GM12892 (cell line): ENCODE data around the gene OR6C70.
"Not testable (repeated sequence)": the region's sequence is repeated elsewhere in the genome, so short reads cannot be mapped to it uniquely, and the experiment has no call there.

Source experiments
- DNase-seq: peaks from one replicate; pipeline ENCODE4 v3.0.0; 2011; ENCODE audit not compliant: insufficient read length
- FAIRE-seq: peaks from 2 replicates; lab custom pipeline; 2011; peaks lifted over from hg19 to GRCh38; lab: Jason Lieb, UNC
- POLR2A ChIP-seq: IDR thresholded peaks from 2 replicates; pipeline ENCODE4 v1.6.1; 2011; ENCODE audit warnings: low read depth, low read length, control low read depth
- POLR2AphosphoS5 ChIP-seq: IDR thresholded peaks from 2 replicates; pipeline ENCODE4 v1.6.1; 2011; ENCODE audit warnings: low read depth, low read length, control low read depth
- TAF1 ChIP-seq: IDR thresholded peaks from 2 replicates; pipeline ENCODE4 v1.6.1; 2011; ENCODE audit warnings: low read depth, mild to moderate bottlenecking, control low read depth, low read length, borderline replicate concordance

The OR6C70 gene

DNA sequence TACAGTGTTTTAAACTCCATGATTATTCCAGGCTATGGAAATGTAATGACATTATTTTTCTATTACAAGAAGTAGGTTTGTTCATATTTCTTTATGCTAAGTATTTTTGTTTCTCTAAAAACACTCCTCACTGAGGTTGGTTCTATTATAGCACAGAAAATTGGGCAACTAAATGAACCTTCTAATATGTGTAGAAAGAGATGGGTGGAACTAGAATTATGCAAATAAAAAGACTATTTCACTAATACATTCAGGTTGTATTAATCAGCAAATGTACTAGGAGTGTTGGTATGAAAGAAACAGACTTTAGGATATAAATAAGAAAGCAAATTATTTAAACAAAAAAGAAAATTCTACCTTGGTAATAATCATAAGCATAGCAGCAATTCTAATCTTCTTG is 21.1 kb downstream of the OR6C70 start:
- FAIRE-seq (no peak), DNase-seq (no peak)
- TF ChIP-seq POLR2AphosphoS5 (no peak), POLR2A (no peak), TAF1 (no peak)

DNA sequence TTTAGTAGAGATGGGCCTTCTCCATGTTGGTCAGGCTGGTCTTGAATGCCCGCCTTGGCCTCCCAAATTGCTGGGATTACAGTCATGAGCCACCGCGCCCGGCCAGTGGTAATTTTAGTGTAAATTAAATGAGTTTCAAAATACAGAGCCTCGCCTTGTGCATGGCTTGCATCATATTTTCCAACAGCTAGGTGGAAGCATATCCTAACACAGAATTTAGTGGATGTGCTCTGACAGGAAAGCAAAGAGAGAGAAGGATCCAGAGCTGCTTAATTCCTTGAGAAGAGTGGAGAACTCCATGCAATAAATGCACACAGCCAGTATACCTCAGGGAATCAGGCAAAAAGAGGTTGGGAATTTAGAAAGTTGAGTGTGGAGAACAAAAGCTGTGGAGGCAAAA is 23.6 kb downstream of the OR6C70 start:
- no peak for TF ChIP-seq POLR2A
- no peak for TF ChIP-seq TAF1
- TF ChIP-seq POLR2AphosphoS5 = no peak
- no peak for FAIRE-seq
- DNase-seq = no peak

DNA sequence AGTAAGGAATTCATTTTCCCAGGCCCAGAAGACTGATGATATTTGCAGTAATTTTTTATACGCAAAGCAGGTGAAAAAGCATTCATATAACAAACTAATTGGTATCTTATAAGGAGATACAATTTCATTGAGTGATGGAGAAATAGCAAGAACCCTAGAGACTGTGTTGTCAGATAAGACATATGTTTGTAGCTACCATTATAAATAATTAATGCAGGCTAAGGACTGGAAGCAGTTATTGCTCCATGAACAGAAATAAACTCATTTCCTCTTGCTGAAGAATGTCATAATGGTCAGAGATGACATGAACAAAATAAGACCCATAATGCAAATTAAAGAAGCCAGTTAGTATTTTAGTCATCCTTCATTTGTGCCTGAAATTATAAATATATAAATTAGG is 24.6 kb downstream of the OR6C70 start:
- TF ChIP-seq TAF1 (no peak), POLR2AphosphoS5 (no peak), POLR2A (no peak)
- no peak for FAIRE-seq
- DNase-seq = no peak

DNA sequence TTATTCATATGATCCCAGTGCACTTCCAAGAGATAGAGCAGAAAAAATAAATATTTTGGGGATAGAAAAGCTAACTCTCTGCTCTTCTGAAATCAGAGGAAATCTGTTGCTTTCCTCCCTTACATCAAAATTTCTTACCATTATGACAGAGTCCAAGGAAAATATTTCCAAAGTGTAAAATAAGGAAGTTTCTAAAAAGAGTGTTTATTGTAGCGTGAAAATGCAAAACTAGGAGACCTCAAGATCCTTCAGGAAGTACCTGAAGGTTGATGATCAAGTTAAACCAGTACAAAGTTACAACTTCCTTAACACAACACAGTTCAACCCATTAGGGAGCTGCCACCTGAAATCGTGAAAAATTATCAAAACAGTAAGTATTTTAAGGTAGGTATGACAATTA is 26.2 kb downstream of the OR6C70 start, which contains the start of gene OR6C2:
Gene OR6C2 (plus strand): TSS at position 301 of the 400 bp plus-strand sequence. CDS start 8,138 bp downstream, outside the sequence.
- DNase-seq (no peak), FAIRE-seq (no peak)
- TF ChIP-seq POLR2A (no peak), POLR2AphosphoS5 (no peak), TAF1 (no peak)

DNA sequence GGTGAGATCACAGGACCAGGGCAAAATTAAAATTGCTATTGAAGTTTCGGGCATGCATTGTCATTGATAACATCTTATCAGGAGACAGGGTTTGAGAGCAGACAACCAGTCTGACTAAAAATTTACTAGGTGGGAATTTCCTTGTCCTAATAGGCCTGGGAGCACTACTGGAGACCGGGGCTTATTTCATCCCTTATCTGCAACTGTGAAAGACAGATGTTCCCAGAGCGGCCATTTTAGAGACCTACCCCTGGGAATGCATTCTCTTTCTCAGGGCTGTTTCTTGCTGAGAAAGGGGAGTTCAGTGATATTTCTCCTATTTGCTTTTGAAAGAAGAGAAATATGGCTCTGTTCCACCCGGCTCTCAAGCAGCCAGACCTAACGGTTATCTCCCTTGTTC is 28.7 kb downstream of the OR6C70 start:
- FAIRE-seq, DNase-seq: not testable (repeated sequence)

DNA sequence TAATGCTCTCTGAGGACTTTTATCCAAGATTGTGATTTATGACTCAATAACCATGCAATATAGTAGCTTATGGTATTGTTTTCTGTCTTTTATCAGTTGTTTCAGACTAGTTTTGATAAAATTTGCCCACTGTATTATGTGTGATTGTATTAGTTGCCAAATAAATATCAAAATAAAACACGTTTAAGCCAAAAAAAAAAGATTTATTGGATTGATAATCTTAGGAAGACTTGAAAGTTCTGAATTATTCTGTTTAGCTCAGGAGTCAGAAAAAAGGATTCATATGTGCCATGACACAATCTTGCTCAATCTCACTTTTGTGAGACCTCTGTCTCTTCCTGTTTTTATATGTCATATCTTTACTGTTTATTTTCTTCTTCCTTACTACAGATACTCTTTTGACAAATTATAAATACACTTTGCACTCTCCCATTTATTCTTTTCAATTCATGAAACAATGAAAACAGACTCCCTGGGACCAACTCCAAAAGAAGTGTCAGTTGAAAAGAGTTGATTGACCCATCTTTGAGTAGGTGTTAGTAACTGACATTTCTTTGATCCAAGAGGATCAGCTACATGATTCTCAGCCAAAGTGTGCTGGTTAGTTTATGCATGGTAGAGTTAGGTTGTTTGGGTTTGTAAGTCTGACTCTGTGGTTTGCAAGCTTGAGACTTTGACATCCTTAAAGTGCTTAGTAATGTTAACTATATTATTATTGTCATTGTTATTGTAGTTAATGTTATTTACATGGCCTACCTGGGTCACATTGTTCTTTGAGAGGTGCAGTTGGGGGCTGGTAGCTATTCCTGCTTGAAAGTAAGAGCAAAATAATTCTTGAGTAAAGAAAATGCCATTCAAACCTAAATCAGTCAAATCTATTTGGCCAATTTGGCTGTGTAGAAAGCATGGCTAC is 41.4 kb downstream of the OR6C70 start:
- DNase-seq (no peak), FAIRE-seq (no peak)
- no peak for TF ChIP-seq TAF1
- TF ChIP-seq POLR2A = no peak
- no peak for TF ChIP-seq POLR2AphosphoS5

DNA sequence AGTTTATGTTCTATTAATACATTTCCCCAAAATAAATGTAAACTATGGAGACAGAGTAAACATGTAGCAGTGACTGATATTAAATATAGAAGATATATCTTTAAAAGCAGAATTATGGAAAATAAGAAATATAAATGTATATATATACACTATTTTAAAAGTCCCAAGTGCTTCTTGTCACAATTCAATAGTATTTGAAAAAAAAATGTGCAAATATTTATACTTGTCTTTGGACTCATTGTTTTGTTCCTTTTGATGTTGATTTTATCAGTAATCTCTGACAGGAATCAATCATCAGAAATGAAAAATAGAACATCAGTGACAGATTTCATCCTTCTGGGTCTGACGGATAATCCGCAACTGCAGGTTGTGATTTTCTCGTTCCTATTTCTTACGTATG is 44.0 kb downstream of the OR6C70 start, which contains the start of gene OR6C76:
Gene OR6C76 (plus strand): TSS at position 301 of the 400 bp plus-strand sequence. CDS start 0 bp downstream, at position 301.
- FAIRE-seq = no peak
- TF ChIP-seq POLR2A = no peak
- DNase-seq = no peak

DNA sequence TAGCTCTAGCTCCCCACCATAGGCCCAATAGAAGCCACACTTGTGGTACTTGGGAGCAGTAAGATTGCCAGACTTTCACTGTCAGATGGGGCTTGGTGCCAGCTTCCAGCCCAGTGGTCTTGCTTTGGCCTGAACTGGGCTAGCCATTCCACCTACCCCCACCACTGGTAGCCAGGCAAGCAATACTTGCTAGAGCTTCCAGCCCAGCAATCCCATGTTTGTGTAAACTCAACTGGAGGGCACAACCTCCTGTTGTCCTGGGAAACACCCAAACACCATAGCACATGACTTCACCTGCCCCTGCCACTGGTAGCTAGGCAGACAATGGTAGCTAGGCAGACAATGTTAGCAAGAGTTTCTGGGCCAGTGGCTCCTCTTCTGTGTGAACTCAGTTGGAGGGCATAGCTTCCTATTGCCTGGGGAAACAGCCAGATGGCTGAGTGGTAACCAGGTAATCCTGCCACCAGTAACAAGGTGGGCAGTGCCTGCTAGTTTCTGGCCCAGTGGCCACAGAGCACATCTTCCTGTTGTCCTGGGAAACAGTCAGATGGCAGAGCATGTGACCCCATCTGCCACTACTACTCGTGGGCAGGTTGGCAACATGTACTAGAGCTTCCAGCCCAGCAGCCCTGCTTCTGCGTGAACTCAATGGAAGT is 49.5 kb downstream of the OR6C70 start:
- DNase-seq = no peak
- no peak for TF ChIP-seq POLR2A
- TF ChIP-seq POLR2AphosphoS5 = no peak
- no peak for TF ChIP-seq TAF1
- no peak for FAIRE-seq
